IMR-90 (cell line): Measurements from ENCODE around the gene CYSTM1. TPM values are rescaled to one million over a fixed set of nuclear protein-coding genes. Genes with fewer than 3 reads are reported as not detected.

Experiments used
- ATAC-seq: fragments of 200-7000 bp; cut with Tn5 transposase; 2 replicates; pipeline ENCODE4 v1.9.1; 2020; ENCODE audit warnings: low read depth, mild to moderate bottlenecking, moderate library complexity
- BruUV-seq: library from RNA; stranded (reverse); fragments of 400-500 nt; replicated peaks from 2 replicates; lab custom pipeline; 2021; lab: Mats Ljungman, UMichigan
- CTCF ChIA-PET: fragments of 300-600 bp; formaldehyde crosslinking; extraction: SDS; loops from one replicate; lab custom pipeline; 2021; ENCODE audit warnings: antibody characterized with exemption; lab: Yijun Ruan, JAX
- POLR2A ChIA-PET: fragments of 300-600 bp; sonication (Branson Sonifier 250); formaldehyde crosslinking; loops from one replicate; lab custom pipeline; 2022; ENCODE audit warnings: antibody characterized with exemption; ENCODE audit not compliant: unreplicated experiment; lab: Charles Lee
- DNase-seq: peaks from one replicate; pipeline ENCODE4 v3.0.0; 2013
- H2AFZ ChIP-seq: replicated peaks from 2 replicates; pipeline ENCODE3; 2013; ENCODE audit warnings: low read length, mild to moderate bottlenecking; ENCODE audit not compliant: poor library complexity
- H2AK5ac ChIP-seq: 2 replicates; pipeline ENCODE4 v1.6.1; 2013; ENCODE audit warnings: low read depth, low read length, inconsistent platforms
- H2AK9ac ChIP-seq: replicated peaks from 2 replicates; pipeline ENCODE3; 2013; ENCODE audit warnings: mild to moderate bottlenecking, low read depth, low read length, moderate library complexity; ENCODE audit not compliant: poor library complexity
- H2BK120ac ChIP-seq: 2 replicates; pipeline ENCODE4 v1.6.1; 2013; ENCODE audit warnings: low read depth, low read length, inconsistent platforms
- H2BK15ac ChIP-seq: 3 replicates; pipeline ENCODE4 v1.6.1; 2013; ENCODE audit warnings: low read depth, low read length, inconsistent platforms
- H2BK20ac ChIP-seq: 2 replicates; pipeline ENCODE4 v1.6.1; 2013; ENCODE audit warnings: low read depth, mild to moderate bottlenecking, inconsistent platforms, low read length, moderate library complexity
- H2BK5ac ChIP-seq: 2 replicates; pipeline ENCODE4 v1.6.1; 2013; ENCODE audit warnings: mild to moderate bottlenecking, low read depth, low read length, inconsistent platforms; ENCODE audit not compliant: poor library complexity, severe bottlenecking
- H3K14ac ChIP-seq: replicated peaks from 2 replicates; pipeline ENCODE4 v1.6.1; 2013; ENCODE audit warnings: low read depth, low read length, inconsistent platforms
- H3K18ac ChIP-seq: 2 replicates; pipeline ENCODE4 v1.6.1; 2013; ENCODE audit warnings: low read depth, low read length, control low read depth
- H3K23ac ChIP-seq: 2 replicates; pipeline ENCODE4 v1.6.1; 2013; ENCODE audit warnings: low read depth, low read length, inconsistent platforms
- H3K27ac ChIP-seq: 2 replicates; pipeline ENCODE4 v1.5.1; 2013; ENCODE audit warnings: mild to moderate bottlenecking, control low read depth, low read length; ENCODE audit not compliant: insufficient read depth
- H3K27me3 ChIP-seq: 2 replicates; pipeline ENCODE4 v1.6.1; 2013; ENCODE audit warnings: low read length; ENCODE audit not compliant: control insufficient read depth, insufficient read depth
- H3K36me3 ChIP-seq: 2 replicates; pipeline ENCODE4 v1.6.1; 2013; ENCODE audit warnings: low read length, mixed read lengths; ENCODE audit not compliant: control insufficient read depth, insufficient read depth
- H3K4ac ChIP-seq: 2 replicates; pipeline ENCODE4 v1.6.1; 2013; ENCODE audit warnings: low read depth, low read length, inconsistent platforms
- H3K4me1 ChIP-seq: 2 replicates; pipeline ENCODE4 v1.6.1; 2013; ENCODE audit warnings: low read length, mixed read lengths; ENCODE audit not compliant: control insufficient read depth, insufficient read depth
- H3K4me2 ChIP-seq: 2 replicates; pipeline ENCODE4 v1.6.1; 2013; ENCODE audit warnings: low read depth, mild to moderate bottlenecking, control low read depth, low read length, moderate library complexity
- H3K4me3 ChIP-seq: 2 replicates; pipeline ENCODE4 v1.5.1; 2013; ENCODE audit warnings: low read depth, mild to moderate bottlenecking, control low read depth, low read length, moderate library complexity; ENCODE audit not compliant: insufficient read depth
- H3K56ac ChIP-seq: 2 replicates; pipeline ENCODE4 v1.6.1; 2013; ENCODE audit warnings: low read length, inconsistent platforms; ENCODE audit not compliant: insufficient read depth; ENCODE audit errors: extremely low read depth
- H3K79me1 ChIP-seq, 2 experiments: 2 replicates each; pipeline ENCODE4 v1.6.1; 2013; ENCODE audit warnings: low read length in 2 of 2, inconsistent platforms in 1 of 2, low read depth in 1 of 2
- H3K9ac ChIP-seq: 2 replicates; pipeline ENCODE4 v1.6.1; 2013; ENCODE audit warnings: low read depth, low read length, control low read depth
- H3K9me1 ChIP-seq: 2 replicates; pipeline ENCODE4 v1.6.1; 2013; ENCODE audit warnings: low read length, inconsistent platforms; ENCODE audit not compliant: insufficient read depth
- H3K9me3 ChIP-seq: 2 replicates; pipeline ENCODE4 v1.6.1; 2013; ENCODE audit warnings: low read length; ENCODE audit not compliant: control insufficient read depth, insufficient read depth
- H4K20me1 ChIP-seq: 2 replicates; pipeline ENCODE4 v1.6.1; 2013; ENCODE audit warnings: low read length, inconsistent platforms; ENCODE audit not compliant: insufficient read depth
- H4K5ac ChIP-seq: 2 replicates; pipeline ENCODE4 v1.6.1; 2013; ENCODE audit warnings: mild to moderate bottlenecking, low read depth, low read length, control low read depth
- H4K8ac ChIP-seq, 2 experiments: 2 replicates each; pipeline ENCODE4 v1.6.1; 2013; ENCODE audit warnings: low read depth in 2 of 2, low read length in 2 of 2, control low read depth in 1 of 2, inconsistent platforms in 1 of 2
- H4K91ac ChIP-seq: 2 replicates; pipeline ENCODE4 v1.6.1; 2013; ENCODE audit warnings: low read depth, low read length, inconsistent platforms; ENCODE audit not compliant: insufficient read depth
- FOS ChIP-seq: fragments of 150-350 bp; IDR thresholded peaks from 2 replicates; pipeline ENCODE4 v1.6.1; 2016; ENCODE audit warnings: low read depth, low read length
- MAFK ChIP-seq: IDR thresholded peaks from 2 replicates; pipeline ENCODE4 v1.6.1; 2012; ENCODE audit warnings: low read depth, low read length, improper control_type of control experiment
- MAZ ChIP-seq: IDR thresholded peaks from 2 replicates; pipeline ENCODE4 v1.6.1; 2012; ENCODE audit warnings: low read depth, mild to moderate bottlenecking, low read length, improper control_type of control experiment, moderate library complexity, borderline replicate concordance
- SMC3 ChIP-seq: fragments of 150-350 bp; IDR thresholded peaks from 2 replicates; pipeline ENCODE4 v1.6.1; 2016; ENCODE audit warnings: low read depth, mild to moderate bottlenecking, antibody characterized with exemption, low read length, moderate library complexity
- WGBS, 2 experiments: methylation state at CpG; one replicate each; pipeline versions ENCODE4 v1.1.5 to v1.1.7; 2013; ENCODE audit warnings: missing lambda C conversion rate in 2 of 2; ENCODE audit not compliant: insufficient read length in 1 of 2; ENCODE audit errors: extremely low coverage in 2 of 2; 5-methylcytosine and 5-hydroxymethylcytosine counted together
- dilution Hi-C: fragments of 300-500 bp; cut with HindIII; formaldehyde crosslinking; loops from one replicate; pipeline ENCODE4 v1.14.3; 2018; ENCODE audit warnings: low sequenced_read_pairs; ENCODE audit not compliant: unreplicated experiment
- in situ Hi-C: fragments of 300-500 bp; cut with MboI; formaldehyde crosslinking; loops from 3 replicates; pipeline ENCODE4 v1.14.3; 2019; ENCODE audit warnings: low sequenced_read_pairs, inconsistent platforms, mixed read lengths
- intact Hi-C: fragments of 100-400 bp; cut with micrococcal nuclease; formaldehyde crosslinking; loops from 2 replicates; pipeline ENCODE4 v1.10.0; 2022
- polyA plus RNA-seq, 3 experiments: library from polyadenylated mRNA; depleted of rRNA; stranded (reverse); fragments of >200 nt; gene quantifications; 2 replicates each; pipeline ENCODE4 v1.2.3, GENCODE V29; 2012; ENCODE audit warnings: low replicate concordance in 1 of 3
- total RNA-seq: library from RNA; depleted of rRNA; stranded (reverse); fragments of >200 nt; gene quantifications from 2 replicates; pipeline ENCODE4 v1.2.3, GENCODE V29; 2012
- TF ChIP-seq, protein P1 (sequence below): conservative IDR thresholded peaks from 2 replicates; pipeline ENCODE4 v1.5.1; 2012; ENCODE audit warnings: mild to moderate bottlenecking, low read depth, low read length, improper control_type of control experiment
- TF ChIP-seq, protein P2 (sequence below): fragments of 150-350 bp; IDR thresholded peaks from 2 replicates; pipeline ENCODE4 v1.6.1; 2016; ENCODE audit warnings: low read depth, mild to moderate bottlenecking, low read length, moderate library complexity, borderline replicate concordance
- TF ChIP-seq, protein P3 (sequence below): fragments of 150-350 bp; IDR thresholded peaks from 2 replicates; pipeline ENCODE4 v1.6.1; 2017; ENCODE audit warnings: mild to moderate bottlenecking, antibody characterized with exemption, low read length, low read depth

Gene CYSTM1
- total and polyA plus RNA-seq, 2 of the 4 experiments (the other 2 are of a cell fraction): 7.3 to 15.0 TPM

DNA sequence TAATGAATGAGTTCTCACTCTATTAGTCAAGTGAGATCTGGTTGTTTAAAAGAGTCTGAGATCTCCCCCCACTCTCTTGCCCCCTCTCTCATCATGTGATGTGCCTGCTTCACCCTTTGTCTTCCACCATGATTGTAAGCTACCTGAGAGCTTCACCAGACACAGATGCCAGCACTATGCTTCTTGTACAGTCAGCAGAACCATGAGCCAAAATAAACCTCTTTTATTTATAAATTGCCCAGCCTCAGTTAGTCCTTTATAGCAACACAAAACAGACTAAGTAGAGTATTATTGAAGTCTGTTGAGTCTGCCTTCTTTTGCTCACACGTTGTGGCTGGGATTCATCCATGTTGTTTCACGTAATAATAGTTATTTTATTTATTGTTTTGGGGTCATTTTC, 14.3 kb downstream of the CYSTM1 start:
- Histone ChIP-seq H4K91ac (no peak overlapping the region), H2BK5ac (no peak overlapping the region), H3K4me1 (no peaks in the 10 kb centered on the region), H3K18ac (no peak overlapping the region), H2BK20ac (no peak overlapping the region), H3K23ac (no peak overlapping the region), H4K5ac (no peak overlapping the region), H3K4me3 (no peak overlapping the region), H3K14ac (no peak overlapping the region), H3K27ac (no peak overlapping the region), H2AFZ (no peak overlapping the region), H3K56ac (no peak overlapping the region), H4K8ac (no peak overlapping the region), H3K4me2 (no peak overlapping the region), H2AK5ac (no peak overlapping the region), H2BK15ac (no peak overlapping the region), H3K9ac (no peak overlapping the region), H3K27me3 (no peaks in the 10 kb centered on the region), H3K79me1 (no peaks in the 10 kb centered on the region), H3K9me3 (no peaks in the 10 kb centered on the region), H3K4ac (no peak overlapping the region), H2AK9ac (no peak overlapping the region), H2BK120ac (no peak overlapping the region), H4K20me1 (no peaks in the 10 kb centered on the region), H3K9me1 (no peaks in the 10 kb centered on the region), H3K36me3 (no peaks in the 10 kb centered on the region)
- DNase-seq (no peak), ATAC-seq (no peak)
- no CpG with 5 or more reads among the region's 2 CpGs for WGBS, 2 experiments
- intact Hi-C loops: no loop called here
- TF ChIP-seq, protein P1, sequence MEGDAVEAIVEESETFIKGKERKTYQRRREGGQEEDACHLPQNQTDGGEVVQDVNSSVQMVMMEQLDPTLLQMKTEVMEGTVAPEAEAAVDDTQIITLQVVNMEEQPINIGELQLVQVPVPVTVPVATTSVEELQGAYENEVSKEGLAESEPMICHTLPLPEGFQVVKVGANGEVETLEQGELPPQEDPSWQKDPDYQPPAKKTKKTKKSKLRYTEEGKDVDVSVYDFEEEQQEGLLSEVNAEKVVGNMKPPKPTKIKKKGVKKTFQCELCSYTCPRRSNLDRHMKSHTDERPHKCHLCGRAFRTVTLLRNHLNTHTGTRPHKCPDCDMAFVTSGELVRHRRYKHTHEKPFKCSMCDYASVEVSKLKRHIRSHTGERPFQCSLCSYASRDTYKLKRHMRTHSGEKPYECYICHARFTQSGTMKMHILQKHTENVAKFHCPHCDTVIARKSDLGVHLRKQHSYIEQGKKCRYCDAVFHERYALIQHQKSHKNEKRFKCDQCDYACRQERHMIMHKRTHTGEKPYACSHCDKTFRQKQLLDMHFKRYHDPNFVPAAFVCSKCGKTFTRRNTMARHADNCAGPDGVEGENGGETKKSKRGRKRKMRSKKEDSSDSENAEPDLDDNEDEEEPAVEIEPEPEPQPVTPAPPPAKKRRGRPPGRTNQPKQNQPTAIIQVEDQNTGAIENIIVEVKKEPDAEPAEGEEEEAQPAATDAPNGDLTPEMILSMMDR: no peak
- TF ChIP-seq MAFK: no peak
- TF ChIP-seq, protein P2, sequence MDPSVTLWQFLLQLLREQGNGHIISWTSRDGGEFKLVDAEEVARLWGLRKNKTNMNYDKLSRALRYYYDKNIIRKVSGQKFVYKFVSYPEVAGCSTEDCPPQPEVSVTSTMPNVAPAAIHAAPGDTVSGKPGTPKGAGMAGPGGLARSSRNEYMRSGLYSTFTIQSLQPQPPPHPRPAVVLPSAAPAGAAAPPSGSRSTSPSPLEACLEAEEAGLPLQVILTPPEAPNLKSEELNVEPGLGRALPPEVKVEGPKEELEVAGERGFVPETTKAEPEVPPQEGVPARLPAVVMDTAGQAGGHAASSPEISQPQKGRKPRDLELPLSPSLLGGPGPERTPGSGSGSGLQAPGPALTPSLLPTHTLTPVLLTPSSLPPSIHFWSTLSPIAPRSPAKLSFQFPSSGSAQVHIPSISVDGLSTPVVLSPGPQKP: no peak
- no peak for TF ChIP-seq FOS
- TF ChIP-seq SMC3: no peak
- no peak for TF ChIP-seq MAZ
- TF ChIP-seq, protein P3, sequence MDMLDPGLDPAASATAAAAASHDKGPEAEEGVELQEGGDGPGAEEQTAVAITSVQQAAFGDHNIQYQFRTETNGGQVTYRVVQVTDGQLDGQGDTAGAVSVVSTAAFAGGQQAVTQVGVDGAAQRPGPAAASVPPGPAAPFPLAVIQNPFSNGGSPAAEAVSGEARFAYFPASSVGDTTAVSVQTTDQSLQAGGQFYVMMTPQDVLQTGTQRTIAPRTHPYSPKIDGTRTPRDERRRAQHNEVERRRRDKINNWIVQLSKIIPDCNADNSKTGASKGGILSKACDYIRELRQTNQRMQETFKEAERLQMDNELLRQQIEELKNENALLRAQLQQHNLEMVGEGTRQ: no peak
- CTCF ChIA-PET: interaction anchor here (0.9 kb wide), 1 partner anchor 27 kb away, joined by 3 read pairs; no protein-coding TSS in a partner anchor
- POLR2A ChIA-PET: no interaction called here
- dilution Hi-C loops: no loop called here
- in situ Hi-C loops: no loop called here
- no TSS peak for BruUV-seq
